ENCODE measurements around the gene RFX6.

RFX6 gene

DNA sequence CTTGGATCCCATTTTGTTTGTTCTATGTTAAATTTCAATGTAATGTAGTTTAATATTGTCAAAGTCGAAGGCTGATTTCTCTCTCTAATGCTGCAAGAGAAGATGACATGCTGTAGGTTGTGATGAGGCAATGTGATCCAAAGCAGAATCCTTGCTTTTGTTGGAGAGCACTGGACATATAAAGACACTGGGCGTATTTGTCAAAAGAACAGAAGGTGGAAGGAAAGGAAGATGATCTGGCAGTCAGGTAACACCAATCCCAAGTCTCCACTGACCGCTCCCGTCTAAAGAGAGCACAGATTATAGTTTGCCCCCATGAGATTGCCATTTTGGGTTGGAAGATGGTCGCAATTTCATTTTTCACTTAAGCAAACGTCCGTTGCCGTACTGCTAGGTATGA lies 935 bp upstream of the RFX6 start:
- WGBS, 2 donors (ENCODE audit: extremely low coverage in 2 of 2, insufficient read length in 2 of 2, insufficient replicate concordance in 1 of 2) = no CpG with 5 or more reads among the region's 8 CpGs
- Histone ChIP-seq H2AK5ac (ENCODE audit: low read depth, low read length) (no peak overlapping the region), H3K9me3 (replicated peaks in 1 of 2; ENCODE audit: control insufficient read depth in 2 of 2, insufficient read depth in 1 of 2, low read depth in 1 of 2, low read length in 2 of 2) (peaks cover 0 to 3% of the 10 kb centered on the region in 2 donors)

DNA sequence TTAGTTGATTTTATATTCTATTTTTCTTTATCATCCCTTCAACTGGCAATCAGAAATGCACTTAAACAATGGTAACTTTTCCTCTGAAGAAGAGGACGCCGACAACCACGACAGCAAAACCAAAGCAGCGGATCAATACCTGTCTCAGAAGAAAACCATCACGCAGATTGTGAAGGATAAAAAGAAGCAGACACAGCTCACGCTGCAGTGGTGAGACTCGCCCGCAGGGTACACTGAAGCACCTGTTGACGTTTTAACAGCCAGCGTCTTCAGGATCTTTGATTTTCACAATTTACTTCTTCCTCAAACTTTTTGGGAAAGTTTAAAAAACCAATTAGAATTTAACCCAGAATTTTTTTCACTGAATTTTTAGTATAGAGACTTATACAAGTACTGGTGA lies 701 bp downstream of the RFX6 start:
- no peak overlapping the region for H4K91ac ChIP-seq (ENCODE audit: low read depth, low read length, poor library complexity)
- no peak overlapping the region for H3K23ac ChIP-seq (ENCODE audit: low read depth, low read length, poor library complexity)
- H2AFZ ChIP-seq (ENCODE audit: low read length) = no peak overlapping the region
- H3K36me3 ChIP-seq (replicated peaks in 1 of 2; ENCODE audit: control insufficient read depth in 2 of 2, insufficient read depth in 2 of 2, low read length in 2 of 2) = no peaks in the 10 kb centered on the region
- H3K27me3 ChIP-seq (ENCODE audit: control insufficient read depth in 3 of 3, insufficient read depth in 3 of 3, low read depth in 1 of 3, low read length in 3 of 3) = peaks cover 13 to 52% (median 29%) of the 10 kb centered on the region in 3 experiments
- H2BK12ac ChIP-seq (ENCODE audit: low read length) = no peak overlapping the region
- H3K4ac ChIP-seq (ENCODE audit: low read length) = no peak overlapping the region
- no peak overlapping the region for H3K18ac ChIP-seq (ENCODE audit: low read length)
- H4K8ac ChIP-seq (ENCODE audit: low read depth, low read length) = no peak overlapping the region
- H2BK5ac ChIP-seq (ENCODE audit: low read length) = no peak overlapping the region
- no CpG with 5 or more reads among the region's 10 CpGs for WGBS, 2 donors (ENCODE audit: extremely low coverage in 2 of 2, insufficient read length in 2 of 2, insufficient replicate concordance in 1 of 2)
- H3K79me1 ChIP-seq (ENCODE audit: low read depth, low read length) = no peaks in the 10 kb centered on the region
- no peak overlapping the region for H2BK15ac ChIP-seq (ENCODE audit: low read length)
- no peak overlapping the region for H2AK5ac ChIP-seq (ENCODE audit: low read depth, low read length)
- H3K4me1 ChIP-seq (ENCODE audit: control insufficient read depth in 2 of 2, insufficient read depth in 1 of 2, low read depth in 1 of 2, low read length in 2 of 2) = peaks cover 2 to 3% of the 10 kb centered on the region in 2 donors
- no peak overlapping the region for H2BK120ac ChIP-seq (ENCODE audit: low read depth, low read length)
- H3K4me2 ChIP-seq (ENCODE audit: insufficient read depth, low read length, poor library complexity, severe bottlenecking) = no peak overlapping the region
- no peak overlapping the region for H3K9ac ChIP-seq (ENCODE audit: low read depth, low read length, poor library complexity)
- DNase-seq (ENCODE audit: low spot score) = no peak
- H3K14ac ChIP-seq (ENCODE audit: low read length) = no peak overlapping the region
- H3K4me3 ChIP-seq (ENCODE audit: low read length in 2 of 2) = no peak overlapping the region
- peaks cover 0 to 3% of the 10 kb centered on the region in 2 donors for H3K9me3 ChIP-seq (replicated peaks in 1 of 2; ENCODE audit: control insufficient read depth in 2 of 2, insufficient read depth in 1 of 2, low read depth in 1 of 2, low read length in 2 of 2)
- no peak overlapping the region for H3K27ac ChIP-seq (replicated peaks; ENCODE audit: low read length)

More for the DNA sequence above, 935 bp upstream of the RFX6 start:
- Histone ChIP-seq H2BK5ac (ENCODE audit: low read length) (no peak overlapping the region), H3K79me1 (ENCODE audit: low read depth, low read length) (no peaks in the 10 kb centered on the region), H4K91ac (ENCODE audit: low read depth, low read length, poor library complexity) (no peak overlapping the region), H2BK15ac (ENCODE audit: low read length) (no peak overlapping the region), H3K18ac (ENCODE audit: low read length) (no peak overlapping the region), H3K4me1 (ENCODE audit: control insufficient read depth in 2 of 2, insufficient read depth in 1 of 2, low read depth in 1 of 2, low read length in 2 of 2) (peaks cover 2 to 3% of the 10 kb centered on the region in 2 donors), H3K14ac (ENCODE audit: low read length) (no peak overlapping the region), H3K4ac (ENCODE audit: low read length) (no peak overlapping the region), H3K23ac (ENCODE audit: low read depth, low read length, poor library complexity) (no peak overlapping the region), H2BK12ac (ENCODE audit: low read length) (no peak overlapping the region), H2AFZ (ENCODE audit: low read length) (peak overlapping the region; percentile 75), H4K8ac (ENCODE audit: low read depth, low read length) (no peak overlapping the region), H3K36me3 (replicated peaks in 1 of 2; ENCODE audit: control insufficient read depth in 2 of 2, insufficient read depth in 2 of 2, low read length in 2 of 2) (no peaks in the 10 kb centered on the region), H3K27me3 (ENCODE audit: control insufficient read depth in 3 of 3, insufficient read depth in 3 of 3, low read depth in 1 of 3, low read length in 3 of 3) (peaks cover 13 to 52% (median 29%) of the 10 kb centered on the region in 3 experiments), H3K4me3 (ENCODE audit: low read length in 2 of 2) (no peak overlapping the region), H3K27ac (replicated peaks; ENCODE audit: low read length) (no peak overlapping the region), H3K9ac (ENCODE audit: low read depth, low read length, poor library complexity) (no peak overlapping the region), H2BK120ac (ENCODE audit: low read depth, low read length) (no peak overlapping the region), H3K4me2 (ENCODE audit: insufficient read depth, low read length, poor library complexity, severe bottlenecking) (peak overlapping the region; percentile 77)
- DNase-seq (ENCODE audit: low spot score) = no peak

DNA sequence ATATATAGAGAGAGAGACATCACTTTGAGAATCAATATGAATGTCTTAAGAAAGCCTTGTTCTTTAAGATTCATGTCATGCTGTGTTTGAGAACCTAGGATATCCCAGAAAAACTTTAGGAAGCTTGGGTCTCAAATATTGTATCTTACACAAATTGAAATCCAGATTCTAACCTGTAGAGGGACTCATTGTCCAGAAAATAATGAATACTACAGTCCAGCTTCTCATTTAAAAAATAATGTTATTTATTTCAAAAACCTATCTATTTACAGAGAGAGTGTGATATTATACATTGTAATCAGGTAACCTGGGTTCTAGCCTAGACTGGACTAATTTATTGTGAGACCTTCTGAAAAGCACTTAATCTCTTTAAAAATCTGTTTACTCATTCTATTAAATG lies 4.2 kb downstream of the RFX6 start:
- H2AFZ ChIP-seq (ENCODE audit: low read length) = no peak overlapping the region
- no peak overlapping the region for H3K18ac ChIP-seq (ENCODE audit: low read length)
- no peak overlapping the region for H4K8ac ChIP-seq (ENCODE audit: low read depth, low read length)
- peaks cover 0 to 3% of the 10 kb centered on the region in 2 donors for H3K9me3 ChIP-seq (replicated peaks in 1 of 2; ENCODE audit: control insufficient read depth in 2 of 2, insufficient read depth in 1 of 2, low read depth in 1 of 2, low read length in 2 of 2)
- no peak overlapping the region for H3K23ac ChIP-seq (ENCODE audit: low read depth, low read length, poor library complexity)
- no peak overlapping the region for H4K91ac ChIP-seq (ENCODE audit: low read depth, low read length, poor library complexity)
- no peak overlapping the region for H3K4me3 ChIP-seq (ENCODE audit: low read length in 2 of 2)
- H3K79me1 ChIP-seq (ENCODE audit: low read depth, low read length) = no peaks in the 10 kb centered on the region
- DNase-seq (ENCODE audit: low spot score) = no peak
- H3K14ac ChIP-seq (ENCODE audit: low read length) = no peak overlapping the region
- no peak overlapping the region for H3K27ac ChIP-seq (replicated peaks; ENCODE audit: low read length)
- H3K36me3 ChIP-seq (replicated peaks in 1 of 2; ENCODE audit: control insufficient read depth in 2 of 2, insufficient read depth in 2 of 2, low read length in 2 of 2) = no peaks in the 10 kb centered on the region
- no peak overlapping the region for H3K9ac ChIP-seq (ENCODE audit: low read depth, low read length, poor library complexity)
- no peak overlapping the region for H3K4me2 ChIP-seq (ENCODE audit: insufficient read depth, low read length, poor library complexity, severe bottlenecking)
- H2BK120ac ChIP-seq (ENCODE audit: low read depth, low read length) = no peak overlapping the region
- H2BK12ac ChIP-seq (ENCODE audit: low read length) = no peak overlapping the region
- H2BK15ac ChIP-seq (ENCODE audit: low read length) = no peak overlapping the region
- no peak overlapping the region for H2AK5ac ChIP-seq (ENCODE audit: low read depth, low read length)
- no peak overlapping the region for H2BK5ac ChIP-seq (ENCODE audit: low read length)
- no peak overlapping the region for H3K4ac ChIP-seq (ENCODE audit: low read length)
- H3K4me1 ChIP-seq (ENCODE audit: control insufficient read depth in 2 of 2, insufficient read depth in 1 of 2, low read depth in 1 of 2, low read length in 2 of 2) = peaks cover 2 to 3% of the 10 kb centered on the region in 2 donors
- peaks cover 7 to 29% (median 16%) of the 10 kb centered on the region in 3 experiments for H3K27me3 ChIP-seq (ENCODE audit: control insufficient read depth in 3 of 3, insufficient read depth in 3 of 3, low read depth in 1 of 3, low read length in 3 of 3)

DNA sequence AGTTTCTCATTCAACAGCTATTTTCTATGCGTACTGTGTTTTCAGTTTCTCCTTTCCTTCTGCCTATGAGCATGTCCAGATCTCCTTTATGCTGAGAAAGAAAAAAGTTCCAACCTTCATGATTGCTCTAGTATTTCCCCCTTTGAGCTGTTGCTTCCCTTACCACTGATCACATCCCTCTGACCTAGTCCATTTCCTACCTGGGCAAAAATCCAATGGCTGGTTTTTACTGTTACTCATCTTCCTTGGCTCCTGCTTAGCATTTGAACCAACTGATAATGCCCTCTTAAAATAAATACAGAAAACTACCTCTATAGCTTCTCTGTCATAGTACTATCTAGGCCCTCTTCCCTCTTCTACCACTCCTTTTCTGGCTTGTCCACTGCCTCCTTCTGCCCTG lies 6.0 kb downstream of the RFX6 start:
- H3K9me3 ChIP-seq (replicated peaks in 1 of 2; ENCODE audit: control insufficient read depth in 2 of 2, insufficient read depth in 1 of 2, low read depth in 1 of 2, low read length in 2 of 2) = no peaks in the 10 kb centered on the region
- H2BK120ac ChIP-seq (ENCODE audit: low read depth, low read length) = no peak overlapping the region
- H2AFZ ChIP-seq (ENCODE audit: low read length) = no peak overlapping the region
- DNase-seq (ENCODE audit: low spot score) = no peak
- no peak overlapping the region for H3K4me2 ChIP-seq (ENCODE audit: insufficient read depth, low read length, poor library complexity, severe bottlenecking)
- no peak overlapping the region for H2BK15ac ChIP-seq (ENCODE audit: low read length)
- H3K23ac ChIP-seq (ENCODE audit: low read depth, low read length, poor library complexity) = no peak overlapping the region
- peaks cover 0 to 12% (median 0%) of the 10 kb centered on the region in 3 experiments for H3K27me3 ChIP-seq (ENCODE audit: control insufficient read depth in 3 of 3, insufficient read depth in 3 of 3, low read depth in 1 of 3, low read length in 3 of 3)
- H3K79me1 ChIP-seq (ENCODE audit: low read depth, low read length) = no peaks in the 10 kb centered on the region
- no peak overlapping the region for H3K14ac ChIP-seq (ENCODE audit: low read length)
- H4K8ac ChIP-seq (ENCODE audit: low read depth, low read length) = no peak overlapping the region
- H2AK5ac ChIP-seq (ENCODE audit: low read depth, low read length) = no peak overlapping the region
- no peak overlapping the region for H4K91ac ChIP-seq (ENCODE audit: low read depth, low read length, poor library complexity)
- no peaks in the 10 kb centered on the region for H3K36me3 ChIP-seq (replicated peaks in 1 of 2; ENCODE audit: control insufficient read depth in 2 of 2, insufficient read depth in 2 of 2, low read length in 2 of 2)
- H3K4me1 ChIP-seq (ENCODE audit: control insufficient read depth in 2 of 2, insufficient read depth in 1 of 2, low read depth in 1 of 2, low read length in 2 of 2) = no peaks in the 10 kb centered on the region
- H2BK12ac ChIP-seq (ENCODE audit: low read length) = no peak overlapping the region
- no CpG with 5 or more reads among the region's 1 CpG for WGBS, 2 donors (ENCODE audit: extremely low coverage in 2 of 2, insufficient read length in 2 of 2, insufficient replicate concordance in 1 of 2)
- no peak overlapping the region for H3K18ac ChIP-seq (ENCODE audit: low read length)
- H3K9ac ChIP-seq (ENCODE audit: low read depth, low read length, poor library complexity) = no peak overlapping the region
- H2BK5ac ChIP-seq (ENCODE audit: low read length) = no peak overlapping the region
- H3K4me3 ChIP-seq (ENCODE audit: low read length in 2 of 2) = no peak overlapping the region
- no peak overlapping the region for H3K4ac ChIP-seq (ENCODE audit: low read length)
- no peak overlapping the region for H3K27ac ChIP-seq (replicated peaks; ENCODE audit: low read length)
